NCI-H2029 (cell line): Measurements from ENCODE around the gene PPP2R3A.
"Not testable (repeated sequence)": the region's sequence is repeated elsewhere in the genome, so short reads cannot be mapped to it uniquely, and the experiment has no call there.

ENCODE experiments used
- DNase-seq: peaks from one replicate; lab custom pipeline; 2025; lab: John Stamatoyannopoulos, UW

The PPP2R3A gene

GRCh38 chr3:136149667-136150066 is 184.1 kb downstream of the PPP2R3A start:
- DNase-seq = no peak

GRCh38 chr3:136151219-136151618 is 185.7 kb downstream of the PPP2R3A start:
- DNase-seq = no peak

- DNase-seq = no peak
These were observed 186.8 kb downstream of the PPP2R3A start for GRCh38 chr3:136152176-136152843.

- no peak for DNase-seq
These were observed 187.4 kb downstream of the PPP2R3A start for GRCh38 chr3:136152963-136153362.

GRCh38 chr3:136161516-136161915 is 196.0 kb downstream of the PPP2R3A start:
- no peak for DNase-seq

GRCh38 chr3:136162322-136162721 is 196.8 kb downstream of the PPP2R3A start:
- no peak for DNase-seq

- DNase-seq = not testable (repeated sequence)
These were observed 198.1 kb downstream of the PPP2R3A start for GRCh38 chr3:136163607-136164006.

- no peak for DNase-seq
These were observed 201.0 kb downstream of the PPP2R3A start for GRCh38 chr3:136166507-136166906.

- DNase-seq = not testable (repeated sequence)
These were observed 202.7 kb downstream of the PPP2R3A start for GRCh38 chr3:136168236-136168635.

- no peak for DNase-seq
These were observed 205.6 kb downstream of the PPP2R3A start for GRCh38 chr3:136171097-136171542.

GRCh38 chr3:136173939-136174490 is 208.5 kb downstream of the PPP2R3A start:
- no peak for DNase-seq

- DNase-seq = no peak
These were observed 212.3 kb downstream of the PPP2R3A start for GRCh38 chr3:136177876-136178275.

- no peak for DNase-seq
These were observed 216.2 kb downstream of the PPP2R3A start for GRCh38 chr3:136181741-136182140.

GRCh38 chr3:136184703-136185102 is 219.2 kb downstream of the PPP2R3A start:
- no peak for DNase-seq

- peak; percentile 46 for DNase-seq
These were observed 220.8 kb downstream of the PPP2R3A start for GRCh38 chr3:136186344-136186743.

- DNase-seq = no peak
These were observed 221.3 kb downstream of the PPP2R3A start for GRCh38 chr3:136186846-136187245.

GRCh38 chr3:136187868-136188267 is 222.3 kb downstream of the PPP2R3A start:
- DNase-seq = no peak

- DNase-seq = no peak
These were observed 223.5 kb downstream of the PPP2R3A start for GRCh38 chr3:136189043-136189442.

- no peak for DNase-seq
These were observed 224.5 kb downstream of the PPP2R3A start for GRCh38 chr3:136189859-136190617.

GRCh38 chr3:136192195-136192594 is 226.7 kb downstream of the PPP2R3A start:
- DNase-seq = not testable (repeated sequence)

- DNase-seq = no peak
These were observed 227.3 kb downstream of the PPP2R3A start for GRCh38 chr3:136192831-136193230.

GRCh38 chr3:136193278-136194054 is 227.9 kb downstream of the PPP2R3A start:
- no peak for DNase-seq
